HG02852 (cell line): Measurements from ENCODE around the gene CNNM4.

ENCODE experiments used
- ATAC-seq: cut with Tn5 transposase; IDR thresholded peaks from one replicate; pipeline ENCODE4 v1.9.1; 2021; ENCODE audit warnings: mild to moderate bottlenecking, moderate library complexity; ENCODE audit not compliant: unreplicated experiment

CNNM4 gene

GRCh38 chr2:96760036-96760985 is at the start of gene CNNM4:
CNNM4 (plus strand) TSS chr2:96760902; CDS start chr2:96761000, 98 bp downstream.
- ATAC-seq: peak; percentile 84

GRCh38 chr2:96710985-96711384 is 49.7 kb upstream of the CNNM4 start:
- ATAC-seq: no peak

GRCh38 chr2:96715658-96716057 is 45.0 kb upstream of the CNNM4 start:
- ATAC-seq: no peak

GRCh38 chr2:96716388-96716787 is 44.3 kb upstream of the CNNM4 start:
- ATAC-seq: no peak

- ATAC-seq: no peak
Observed at GRCh38 chr2:96726131-96726530, 34.6 kb upstream of the CNNM4 start.

- ATAC-seq: no peak
Observed at GRCh38 chr2:96727431-96727830, 33.3 kb upstream of the CNNM4 start.

GRCh38 chr2:96729748-96730147 is 31.0 kb upstream of the CNNM4 start:
- no peak for ATAC-seq

GRCh38 chr2:96730212-96730611 is 30.5 kb upstream of the CNNM4 start:
- no peak for ATAC-seq

- ATAC-seq: no peak
Observed at GRCh38 chr2:96733931-96734330, 26.8 kb upstream of the CNNM4 start.

- no peak for ATAC-seq
Observed at GRCh38 chr2:96734880-96735583, 25.7 kb upstream of the CNNM4 start.

- ATAC-seq: no peak
Observed at GRCh38 chr2:96737251-96737650, 23.5 kb upstream of the CNNM4 start.

- ATAC-seq: no peak
Observed at GRCh38 chr2:96737831-96738230, 22.9 kb upstream of the CNNM4 start.

GRCh38 chr2:96739076-96739632 is 21.5 kb upstream of the CNNM4 start:
- no peak for ATAC-seq

GRCh38 chr2:96739633-96740428 is 20.9 kb upstream of the CNNM4 start, which contains the start of gene LMAN2L:
LMAN2L (minus strand) TSS chr2:96740064; CDS start chr2:96740040, 24 bp downstream.
- ATAC-seq: peak; percentile 99

GRCh38 chr2:96747061-96747617 is 13.6 kb upstream of the CNNM4 start:
- ATAC-seq: no peak

- no peak for ATAC-seq
Observed at GRCh38 chr2:96751800-96752199, 8.9 kb upstream of the CNNM4 start.

GRCh38 chr2:96753661-96754282 is 6.9 kb upstream of the CNNM4 start:
- ATAC-seq: no peak

- no peak for ATAC-seq
Observed at GRCh38 chr2:96754317-96754716, 6.4 kb upstream of the CNNM4 start.

GRCh38 chr2:96756788-96757476 is 3.8 kb upstream of the CNNM4 start:
- ATAC-seq: no peak
